Jurkat, Clone E6-1 (cell line): ENCODE measurements around the gene CCDC171.

ENCODE experiments used
- DNase-seq: peaks from one replicate; pipeline ENCODE4 v3.0.0-alpha.2; 2011; ENCODE audit warnings: low read depth, low spot score
- H3K4me3 ChIP-seq: 2 replicates; pipeline ENCODE4 v1.5.1; 2011; ENCODE audit warnings: mild to moderate bottlenecking, low read length, control low read depth, moderate library complexity

Gene CCDC171

DNA sequence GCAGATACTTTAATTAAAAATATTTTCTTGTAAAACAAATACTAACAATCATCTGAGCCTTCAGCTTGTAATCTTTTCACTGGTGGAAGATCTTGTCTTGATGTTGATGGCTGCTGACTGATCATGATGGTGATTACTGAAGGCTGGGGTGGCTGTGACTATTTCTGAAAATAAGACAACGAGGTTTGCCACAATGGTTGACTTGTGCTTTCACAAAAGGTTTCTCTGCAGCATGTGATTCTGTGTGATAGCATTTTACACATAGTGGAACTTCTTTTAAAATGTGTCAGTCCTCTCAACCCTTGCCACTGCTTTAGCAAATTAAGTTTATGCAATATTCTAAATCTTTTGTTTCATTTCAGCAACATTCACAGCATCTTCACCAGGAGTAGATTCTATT is 461.0 kb downstream of the CCDC171 start:
- DNase-seq = no peak
- H3K4me3 ChIP-seq = no peak overlapping the region

DNA sequence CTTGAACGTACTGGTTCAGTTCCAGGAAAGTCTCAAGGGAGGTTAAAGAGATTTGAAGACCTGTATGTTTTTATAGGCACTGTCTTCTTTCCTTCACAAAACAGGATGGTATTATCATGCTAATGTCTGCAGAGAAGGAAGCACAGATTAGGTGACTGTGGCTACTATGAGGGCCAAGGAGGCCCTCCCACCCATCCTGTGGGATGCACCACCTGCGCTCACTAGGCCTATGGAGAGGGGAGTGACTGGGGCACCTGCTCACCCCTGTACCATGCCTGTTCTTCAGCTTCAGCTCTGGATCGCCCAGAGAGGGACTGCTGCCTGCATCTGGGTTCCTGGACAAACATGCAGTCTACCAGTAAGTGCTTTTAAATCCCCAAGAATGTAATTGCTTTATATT is 469.4 kb downstream of the CCDC171 start:
- H3K4me3 ChIP-seq = no peak overlapping the region
- DNase-seq = no peak

DNA sequence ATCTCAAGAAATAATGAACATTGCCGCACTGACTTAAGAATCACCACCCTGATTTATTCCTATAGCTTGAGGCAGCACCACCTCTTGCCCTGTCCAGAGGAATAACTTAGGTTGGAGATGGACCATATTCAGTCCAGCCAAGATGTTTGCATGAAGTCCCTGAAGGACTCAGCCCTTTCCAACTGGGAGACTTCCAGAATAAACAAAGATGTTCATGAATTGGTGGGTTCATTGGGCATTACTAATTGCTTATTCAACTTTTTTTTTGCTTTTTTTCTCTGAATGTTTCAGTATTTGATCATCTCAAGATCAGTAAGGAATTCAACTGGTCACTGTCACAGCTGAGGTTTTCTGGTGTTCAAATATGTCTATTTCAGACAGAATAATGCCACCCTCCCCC is 470.6 kb downstream of the CCDC171 start:
- DNase-seq = no peak
- no peak overlapping the region for H3K4me3 ChIP-seq
